BLaER1 (cell line): ENCODE measurements around the gene MTHFSD.
"Not testable (repeated sequence)": the region's sequence is repeated elsewhere in the genome, so short reads cannot be mapped to it uniquely, and the experiment has no call there.

ENCODE experiments used
- H3K27ac ChIP-seq: shearing (Covaris generic); formaldehyde crosslinking; 2 replicates; pipeline ENCODE4 v1.8.1; 2022
- H3K27me3 ChIP-seq: shearing (Covaris generic); formaldehyde crosslinking; 2 replicates; pipeline ENCODE4 v1.8.1; 2022
- H3K36me3 ChIP-seq: shearing (Covaris generic); formaldehyde crosslinking; 2 replicates; pipeline ENCODE4 v1.8.1; 2022
- H3K4me1 ChIP-seq: shearing (Covaris generic); formaldehyde crosslinking; 2 replicates; pipeline ENCODE4 v1.8.1; 2022
- H3K4me2 ChIP-seq: shearing (Covaris generic); formaldehyde crosslinking; 2 replicates; pipeline ENCODE4 v1.8.1; 2022
- H3K4me3 ChIP-seq: shearing (Covaris generic); formaldehyde crosslinking; 2 replicates; pipeline ENCODE4 v1.8.1; 2022
- H3K9ac ChIP-seq: shearing (Covaris generic); formaldehyde crosslinking; 2 replicates; pipeline ENCODE4 v1.8.1; 2022
- H3K9me3 ChIP-seq: shearing (Covaris generic); formaldehyde crosslinking; 2 replicates; pipeline ENCODE4 v1.8.1; 2022
- H4K20me1 ChIP-seq: shearing (Covaris generic); formaldehyde crosslinking; 2 replicates; pipeline ENCODE4 v1.8.1; 2022
- Cebpa-rat ChIP-seq: shearing (Covaris generic); IDR thresholded peaks from 2 replicates; pipeline ENCODE4 v1.8.1; 2022

The MTHFSD gene

DNA sequence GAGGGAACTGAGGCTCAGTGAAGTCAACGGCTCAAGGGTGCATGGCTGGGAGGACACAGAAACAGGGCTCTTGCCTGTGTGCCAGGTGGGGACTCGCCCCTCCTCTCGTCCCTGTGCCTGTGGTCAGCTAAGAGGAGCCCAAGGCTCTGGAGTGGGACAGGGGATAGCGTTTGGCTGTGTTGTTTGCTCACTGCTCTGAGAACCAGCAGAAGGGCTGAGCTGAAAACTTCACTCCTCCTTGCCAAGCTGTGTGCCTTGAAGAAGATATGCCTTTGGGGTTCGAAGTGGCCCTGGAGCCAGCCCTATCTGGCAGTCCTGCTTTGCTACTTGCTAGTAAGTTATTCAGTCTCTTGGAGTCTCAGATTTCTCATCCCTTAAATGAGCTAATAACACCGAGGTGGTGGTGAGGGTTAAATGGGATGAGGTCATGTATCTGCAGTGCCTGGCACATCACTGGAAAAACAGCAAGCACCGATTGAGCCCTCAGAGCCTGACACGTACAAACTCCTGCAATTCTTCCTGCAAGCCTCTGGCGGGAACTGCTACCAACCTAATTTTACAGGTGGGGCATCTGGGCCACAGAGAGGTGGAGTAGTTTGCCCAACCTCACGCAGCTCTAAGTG, 41.1 kb upstream of the MTHFSD start:
- Histone ChIP-seq H3K27ac (no peak overlapping the region), H3K9ac (no peak overlapping the region), H3K4me3 (no peak overlapping the region), H3K4me1 (peaks cover 50% of the 10 kb centered on the region), H3K9me3 (peaks cover 19% of the 10 kb centered on the region), H3K4me2 (no peak overlapping the region), H4K20me1 (no peaks in the 10 kb centered on the region), H3K27me3 (no peaks in the 10 kb centered on the region), H3K36me3 (no peaks in the 10 kb centered on the region)
- TF ChIP-seq Cebpa-rat = no peak

- H3K9me3 ChIP-seq = peaks cover 14% of the 10 kb centered on the region; the same call in 1 of the 2 replicates
- H3K4me2 ChIP-seq = no peak overlapping the region
- no peak overlapping the region for H3K4me3 ChIP-seq
- H3K9ac ChIP-seq = no peak overlapping the region
- H4K20me1 ChIP-seq = no peaks in the 10 kb centered on the region
- no peaks in the 10 kb centered on the region for H3K36me3 ChIP-seq
- TF ChIP-seq Cebpa-rat = no peak
- H3K4me1 ChIP-seq = peaks cover 44% of the 10 kb centered on the region
- H3K27me3 ChIP-seq = no peaks in the 10 kb centered on the region
- no peak overlapping the region for H3K27ac ChIP-seq
Measured at GRCh38 chr16:86594721-86595120, 39.7 kb upstream of the MTHFSD start.

DNA sequence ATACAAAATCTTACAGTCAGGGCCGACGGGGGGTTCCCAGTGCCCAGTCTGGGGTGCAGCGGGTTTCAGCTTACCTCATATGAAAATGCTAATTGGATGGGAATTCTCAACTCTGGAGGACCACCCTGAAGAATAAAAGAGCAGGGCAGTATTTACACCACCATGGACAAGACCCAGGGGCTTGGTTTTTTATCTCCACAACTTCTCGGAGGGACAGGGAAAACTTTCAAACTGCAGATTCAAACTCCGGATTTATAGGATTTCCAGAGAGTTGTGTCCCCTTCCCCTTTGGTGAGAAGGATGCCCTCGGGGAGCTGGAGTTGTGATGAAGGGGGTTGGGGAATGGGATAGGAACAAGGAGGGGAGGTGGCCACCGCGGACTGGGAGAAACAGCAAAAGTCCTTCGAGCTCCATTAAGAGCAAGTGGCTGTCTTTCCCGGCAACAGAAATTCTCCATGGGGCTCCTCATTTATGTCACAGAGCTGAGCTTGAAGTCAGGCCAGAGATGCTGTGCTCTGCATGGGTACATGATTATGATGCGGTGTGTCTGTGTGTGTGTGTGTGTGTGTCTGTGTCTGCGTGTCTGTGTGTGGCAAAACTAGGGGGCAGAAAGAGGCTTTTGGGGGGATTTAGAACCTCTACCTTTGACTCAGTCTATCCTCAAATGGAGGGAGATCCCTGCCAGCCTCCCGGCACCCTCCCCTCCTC, 39.0 kb upstream of the MTHFSD start:
- TF ChIP-seq Cebpa-rat = no peak
- Histone ChIP-seq H3K27me3 (no peaks in the 10 kb centered on the region), H3K4me2 (peak overlapping the region; percentile 67; the same call in 1 of the 2 replicates), H3K4me3 (no peak overlapping the region), H3K36me3 (no peaks in the 10 kb centered on the region), H3K9ac (no peak overlapping the region), H3K27ac (no peak overlapping the region), H3K4me1 (peaks cover 38% of the 10 kb centered on the region), H4K20me1 (no peaks in the 10 kb centered on the region), H3K9me3 (peaks cover 14% of the 10 kb centered on the region; the same call in 1 of the 2 replicates)

GRCh38 chr16:86591270-86591669, 36.2 kb upstream of the MTHFSD start:
- H4K20me1 ChIP-seq = no peaks in the 10 kb centered on the region
- no peak overlapping the region for H3K9ac ChIP-seq
- H3K4me1 ChIP-seq = peaks cover 14% of the 10 kb centered on the region
- H3K9me3 ChIP-seq = no peaks in the 10 kb centered on the region
- no peak overlapping the region for H3K27ac ChIP-seq
- H3K4me3 ChIP-seq = no peak overlapping the region
- no peak overlapping the region for H3K4me2 ChIP-seq
- no peaks in the 10 kb centered on the region for H3K36me3 ChIP-seq
- TF ChIP-seq Cebpa-rat = no peak
- H3K27me3 ChIP-seq = no peaks in the 10 kb centered on the region

GRCh38 chr16:86590501-86591144, 35.6 kb upstream of the MTHFSD start:
- Histone ChIP-seq H3K36me3 (no peaks in the 10 kb centered on the region), H3K4me2 (no peak overlapping the region), H3K9ac (no peak overlapping the region), H4K20me1 (no peaks in the 10 kb centered on the region), H3K4me1 (peaks cover 14% of the 10 kb centered on the region), H3K27me3 (no peaks in the 10 kb centered on the region), H3K9me3 (no peaks in the 10 kb centered on the region), H3K27ac (no peak overlapping the region), H3K4me3 (no peak overlapping the region)
- TF ChIP-seq Cebpa-rat = no peak

GRCh38 chr16:86587955-86588354, 32.9 kb upstream of the MTHFSD start:
- not testable (repeated sequence) for H4K20me1 ChIP-seq, H3K36me3 ChIP-seq, H3K9me3 ChIP-seq, H3K4me1 ChIP-seq, H3K4me3 ChIP-seq, H3K27me3 ChIP-seq, H3K4me2 ChIP-seq, H3K27ac ChIP-seq, H3K9ac ChIP-seq

DNA sequence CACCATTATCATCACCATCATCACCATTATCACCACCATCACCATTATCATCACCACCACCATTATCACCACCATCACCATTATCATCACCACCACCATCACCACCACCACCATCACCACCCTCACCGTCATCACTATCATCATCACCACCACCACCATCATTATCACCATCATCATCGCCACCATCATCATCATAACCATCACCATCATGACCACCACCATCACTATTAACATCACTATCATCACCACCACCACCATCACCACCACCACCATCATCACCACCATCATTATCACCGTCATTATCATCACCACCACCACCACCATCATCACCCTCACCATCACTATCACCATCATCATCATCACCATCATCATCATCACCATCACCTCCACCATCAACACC, 32.5 kb upstream of the MTHFSD start:
- no peak for TF ChIP-seq Cebpa-rat
- Histone ChIP-seq H3K4me3 (no peak overlapping the region), H3K9me3 (no peaks in the 10 kb centered on the region), H3K4me2 (no peak overlapping the region), H3K9ac (no peak overlapping the region), H3K4me1 (no peaks in the 10 kb centered on the region), H4K20me1 (no peaks in the 10 kb centered on the region), H3K27ac (no peak overlapping the region), H3K36me3 (no peaks in the 10 kb centered on the region), H3K27me3 (no peaks in the 10 kb centered on the region)

DNA sequence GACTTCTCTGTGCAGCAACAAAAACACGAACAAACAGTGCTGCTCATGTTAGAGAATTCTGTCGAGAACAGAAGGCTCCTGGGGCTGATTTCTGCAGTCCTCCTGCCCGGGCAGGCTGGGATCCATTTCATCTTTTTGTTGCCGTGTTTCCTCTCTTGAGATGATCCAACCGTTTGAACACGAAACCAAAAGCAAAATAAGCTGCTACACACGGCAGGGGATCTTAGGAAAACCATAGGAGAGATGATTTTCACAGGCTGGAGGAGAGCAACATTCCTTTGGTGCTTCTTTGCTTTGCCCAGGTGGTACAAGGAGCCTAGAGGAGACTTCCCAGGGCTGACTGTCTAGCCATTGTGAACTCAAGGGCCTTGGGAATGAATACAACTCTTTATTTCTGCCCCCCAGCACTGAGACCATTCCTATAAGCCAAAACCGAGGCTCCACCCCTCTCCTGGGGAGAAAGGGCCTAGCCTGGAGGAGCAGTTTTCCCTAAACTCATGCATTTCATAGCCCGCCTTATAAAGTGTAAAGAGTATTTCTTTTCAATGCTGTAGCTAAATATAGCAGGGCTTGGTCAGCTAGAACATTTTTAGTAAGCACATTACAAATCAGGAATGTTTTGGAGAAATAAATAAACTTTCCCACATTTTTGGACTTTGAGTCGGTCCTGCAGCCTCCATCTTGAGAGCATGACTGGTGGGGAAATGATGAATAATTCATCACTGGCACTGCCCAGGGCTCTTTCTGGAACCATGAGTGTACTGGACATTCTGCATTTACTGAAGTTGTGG, 31.0 kb upstream of the MTHFSD start:
- H4K20me1 ChIP-seq = no peaks in the 10 kb centered on the region
- no peak overlapping the region for H3K4me2 ChIP-seq
- H3K4me3 ChIP-seq = no peak overlapping the region
- no peaks in the 10 kb centered on the region for H3K36me3 ChIP-seq
- no peaks in the 10 kb centered on the region for H3K4me1 ChIP-seq
- H3K9ac ChIP-seq = no peak overlapping the region
- no peak for TF ChIP-seq Cebpa-rat
- peaks cover 8% of the 10 kb centered on the region for H3K27me3 ChIP-seq
- H3K9me3 ChIP-seq = no peaks in the 10 kb centered on the region
- no peak overlapping the region for H3K27ac ChIP-seq

- no peaks in the 10 kb centered on the region for H3K9me3 ChIP-seq
- no peaks in the 10 kb centered on the region for H3K36me3 ChIP-seq
- H3K4me2 ChIP-seq = no peak overlapping the region
- peaks cover 18% of the 10 kb centered on the region for H3K27me3 ChIP-seq
- no peaks in the 10 kb centered on the region for H3K4me1 ChIP-seq
- TF ChIP-seq Cebpa-rat = no peak
- H3K4me3 ChIP-seq = no peak overlapping the region
- H3K27ac ChIP-seq = no peak overlapping the region
- H4K20me1 ChIP-seq = no peaks in the 10 kb centered on the region
- no peak overlapping the region for H3K9ac ChIP-seq
Measured at GRCh38 chr16:86584726-86585721, 30.0 kb upstream of the MTHFSD start.
